ENCODE data around the gene CACNG1.

- TF ChIP-seq CTCF (conservative IDR thresholded peaks at IDR 0.05) (no peak), EZH2 (IDR thresholded peaks at IDR 0.05; ENCODE audit: low read depth) (no peak)
Measured at GRCh38 chr17:67074781-67075180, 30.4 kb downstream of the CACNG1 start.
